Lung (tissue), 12 donors: ENCODE results near the gene WDR38. TPM values are rescaled to one million over a fixed set of nuclear protein-coding genes. Genes with fewer than 3 reads are reported as not detected.
A peak's percentile ranks its signal among the peaks of the same experiment; 100 is the strongest.

Experiments
- ATAC-seq: fragments of 200-7000 bp; cut with Tn5 transposase; one replicate; pipeline ENCODE4 v1.9.1; 2020; ENCODE audit warnings: moderate number of reproducible peaks; ENCODE audit not compliant: insufficient read depth, low FRiP score
- DNase-seq, 3 donors: peaks; one replicate each; pipeline ENCODE4 v3.0.0-alpha.2; 2013 to 2017
- H3K27ac ChIP-seq, 2 donors: one replicate each; pipeline ENCODE4 v1.5.1; 2013; ENCODE audit warnings: mild to moderate bottlenecking in 2 of 2, moderate library complexity in 2 of 2, control low read depth in 1 of 2, inconsistent platforms in 1 of 2, low read depth in 1 of 2, low read length in 1 of 2
- H3K27me3 ChIP-seq, 3 donors: one replicate each; pipeline ENCODE4 v1.5.1; 2013; ENCODE audit warnings: low read length in 2 of 3; ENCODE audit not compliant: control insufficient read depth in 3 of 3, insufficient read depth in 3 of 3
- H3K36me3 ChIP-seq, 4 donors: one replicate each; pipeline ENCODE4 v1.5.1; 2013; ENCODE audit warnings: low read length in 4 of 4, mild to moderate bottlenecking in 1 of 4, moderate library complexity in 1 of 4; ENCODE audit not compliant: control insufficient read depth in 4 of 4, insufficient read depth in 4 of 4
- H3K4me1 ChIP-seq, 5 donors: one replicate each; pipeline ENCODE4 v1.5.1; 2013; ENCODE audit warnings: low read length in 5 of 5, mild to moderate bottlenecking in 2 of 5, moderate library complexity in 1 of 5; ENCODE audit not compliant: control insufficient read depth in 5 of 5, insufficient read depth in 5 of 5
- H3K4me3 ChIP-seq: one replicate; pipeline ENCODE4 v1.5.1; 2013; ENCODE audit warnings: mild to moderate bottlenecking, control low read depth, moderate library complexity
- H3K9ac ChIP-seq, 2 donors: one replicate each; pipeline ENCODE4 v1.5.1; 2013; ENCODE audit warnings: low read length in 2 of 2, control low read depth in 1 of 2; ENCODE audit not compliant: insufficient read depth in 1 of 2
- H3K9me3 ChIP-seq, 4 donors: one replicate each; pipeline ENCODE4 v1.5.1; 2013; ENCODE audit warnings: low read length in 3 of 4, mild to moderate bottlenecking in 1 of 4, moderate library complexity in 1 of 4; ENCODE audit not compliant: control insufficient read depth in 4 of 4, insufficient read depth in 3 of 4
- CTCF ChIP-seq: IDR thresholded peaks from 2 replicates; pipeline ENCODE4 v1.5.1; 2012; ENCODE audit warnings: mild to moderate bottlenecking; ENCODE audit errors: control extremely low read depth, extremely low read depth
- WGBS, 2 donors: extraction: QIAGEN DNeasy Blood & Tissue Kit; methylation state at CpG; one replicate each; pipeline ENCODE4 v1.1.7; 2013; 5-methylcytosine and 5-hydroxymethylcytosine counted together
- polyA plus RNA-seq, 2 donors: library from polyadenylated mRNA; stranded (reverse); fragments of 200-250 nt; gene quantifications; one replicate each; pipeline ENCODE4 v1.2.1, GENCODE V29; 2013
- total RNA-seq, 2 donors: library from RNA; depleted of rRNA in 1 of 2; stranded (reverse); fragments of >200 nt in 1 of 2; gene quantifications; one replicate each; pipeline ENCODE4 v1.2.1, GENCODE V29; 2014 to 2021
- donor health status: control.
- donor health status: control.
- donor health status: Bipolar disorder and iron deficiency.
- donor health status: healthy.
- donor health status: DM: yes; HTN: yes; CAD: no.

WDR38 gene
- total and polyA plus RNA-seq, 4 donors, result 6.0 to 28.9 (median 12.1) TPM

DNA sequence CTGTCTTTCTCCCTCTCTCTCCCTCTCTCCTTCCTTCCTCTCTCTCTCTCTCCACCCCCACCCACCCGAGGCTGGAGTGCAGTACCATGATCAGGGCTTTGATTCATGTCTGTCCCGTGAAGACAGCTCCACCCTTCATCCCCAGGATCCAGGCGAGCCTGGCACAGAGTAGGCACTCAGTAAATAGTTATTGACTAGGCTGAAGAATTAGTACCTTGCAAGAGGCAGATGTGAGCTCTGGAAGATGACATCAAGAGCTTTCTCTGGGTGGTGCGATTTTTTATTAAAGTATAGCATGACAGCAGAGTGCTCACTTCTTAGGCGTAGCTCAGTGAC lies 24.0 kb upstream of the WDR38 start:
- Histone ChIP-seq H3K27ac (no peak overlapping the region), H3K4me1 (peaks cover 3 to 14% (median 4%) of the 10 kb centered on the region in 5 donors), H3K27me3 (no peaks in the 10 kb centered on the region), H3K9me3 (no peaks in the 10 kb centered on the region), H3K9ac (no peak overlapping the region), H3K36me3 (no peaks in the 10 kb centered on the region), H3K4me3 (no peak overlapping the region)
- no peak for ATAC-seq
- 47 to 59% methylated on average over 5 of the region's 5 CpGs for WGBS, 2 donors
- DNase-seq, result no peak
- TF ChIP-seq CTCF, result no peak

- Histone ChIP-seq H3K4me3 (no peak overlapping the region), H3K9ac (no peak overlapping the region), H3K4me1 (peaks cover 4 to 25% (median 7%) of the 10 kb centered on the region in 5 donors), H3K36me3 (no peaks in the 10 kb centered on the region), H3K9me3 (no peaks in the 10 kb centered on the region), H3K27me3 (no peaks in the 10 kb centered on the region), H3K27ac (no peak overlapping the region)
- ATAC-seq, result no peak
- no peak for TF ChIP-seq CTCF
- DNase-seq, result no peak
- WGBS, 2 donors, result 69 to 71% methylated on average over 4 of the region's 4 CpGs
Measured at GRCh38 chr9:124830593-124830992, 22.7 kb upstream of the WDR38 start.

GRCh38 chr9:124831642-124832364 lies 21.5 kb upstream of the WDR38 start:
- H3K4me3 ChIP-seq, result no peak overlapping the region
- H3K4me1 ChIP-seq, result peaks cover 4 to 27% (median 8%) of the 10 kb centered on the region in 5 donors
- no peak for TF ChIP-seq CTCF
- H3K27ac ChIP-seq, result peak overlapping the region; percentile 7 to 55
- no peaks in the 10 kb centered on the region for H3K36me3 ChIP-seq
- ATAC-seq (no peak), DNase-seq (peak in 1 of 3 donors; percentile 48)
- H3K9me3 ChIP-seq, result no peaks in the 10 kb centered on the region
- H3K27me3 ChIP-seq, result no peaks in the 10 kb centered on the region
- no peak overlapping the region for H3K9ac ChIP-seq
- WGBS, 2 donors, result 43 to 63% methylated on average over 9 of the region's 9 CpGs

DNA sequence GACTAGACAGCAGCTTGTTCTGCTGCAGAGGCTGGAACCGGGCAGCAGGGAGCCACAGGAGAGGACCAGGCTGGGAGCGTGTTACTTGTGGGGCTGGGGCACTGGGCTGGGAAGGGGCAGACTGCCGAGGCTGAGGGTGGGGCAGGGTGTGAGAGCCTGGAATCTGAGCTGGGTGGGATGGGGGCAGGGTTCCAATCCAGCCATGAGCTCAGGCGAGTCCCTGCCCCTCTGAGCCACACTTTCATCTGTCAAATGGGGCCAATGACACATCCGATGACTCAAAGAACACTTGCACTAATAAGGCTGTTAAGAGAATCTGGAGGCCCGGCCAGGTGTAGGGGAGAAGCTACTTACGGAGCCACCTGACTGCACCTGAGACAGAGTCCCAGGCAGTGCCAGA lies 18.7 kb upstream of the WDR38 start:
- no peaks in the 10 kb centered on the region for H3K27me3 ChIP-seq
- no peak for TF ChIP-seq CTCF
- H3K4me3 ChIP-seq, result no peak overlapping the region
- H3K4me1 ChIP-seq, result peaks cover 4 to 24% (median 8%) of the 10 kb centered on the region in 5 donors
- DNase-seq (no peak), ATAC-seq (no peak)
- H3K9me3 ChIP-seq, result no peaks in the 10 kb centered on the region
- peak overlapping the region in 1 of 2 donors; percentile 79 for H3K27ac ChIP-seq
- 70 to 85% methylated on average over 7 of the region's 7 CpGs for WGBS, 2 donors
- no peak overlapping the region for H3K9ac ChIP-seq
- no peaks in the 10 kb centered on the region for H3K36me3 ChIP-seq
